Measurements from ENCODE around the gene ADAMTSL3.
"Not testable (repeated sequence)": the region's sequence is repeated elsewhere in the genome, so short reads cannot be mapped to it uniquely, and the experiment has no call there.

ADAMTSL3 gene

GRCh38 chr15:84035399-84035766 lies 381.5 kb downstream of the ADAMTSL3 start:
- H3K4me1 Mint-ChIP-seq = no peaks in the 10 kb centered on the region
- no peaks in the 10 kb centered on the region for H3K27me3 Mint-ChIP-seq
- H3K9me3 Mint-ChIP-seq = no peaks in the 10 kb centered on the region
- H3K4me3 Mint-ChIP-seq = no peak overlapping the region
- CTCF ChIA-PET = interaction anchor here (1.1 to 2.6 kb wide), 2 partner anchors 11 to 470 kb away, joined by 4 to 5 read pairs; no protein-coding TSS in a partner anchor
- H3K36me3 Mint-ChIP-seq = no peaks in the 10 kb centered on the region
- no peak overlapping the region for H3K27ac Mint-ChIP-seq
- no peak for DNase-seq

- Mint-ChIP-seq H3K27me3 (no peaks in the 10 kb centered on the region), H3K27ac (no peak overlapping the region), H3K36me3 (no peaks in the 10 kb centered on the region), H3K4me3 (no peak overlapping the region), H3K9me3 (no peaks in the 10 kb centered on the region), H3K4me1 (no peaks in the 10 kb centered on the region)
- CTCF ChIA-PET = interaction anchor here (1.3 kb wide), 1 partner anchor 472 kb away, joined by 4 read pairs; no protein-coding TSS in a partner anchor
- no peak for DNase-seq
Measured at GRCh38 chr15:84037301-84037700, 383.4 kb downstream of the ADAMTSL3 start.

DNA sequence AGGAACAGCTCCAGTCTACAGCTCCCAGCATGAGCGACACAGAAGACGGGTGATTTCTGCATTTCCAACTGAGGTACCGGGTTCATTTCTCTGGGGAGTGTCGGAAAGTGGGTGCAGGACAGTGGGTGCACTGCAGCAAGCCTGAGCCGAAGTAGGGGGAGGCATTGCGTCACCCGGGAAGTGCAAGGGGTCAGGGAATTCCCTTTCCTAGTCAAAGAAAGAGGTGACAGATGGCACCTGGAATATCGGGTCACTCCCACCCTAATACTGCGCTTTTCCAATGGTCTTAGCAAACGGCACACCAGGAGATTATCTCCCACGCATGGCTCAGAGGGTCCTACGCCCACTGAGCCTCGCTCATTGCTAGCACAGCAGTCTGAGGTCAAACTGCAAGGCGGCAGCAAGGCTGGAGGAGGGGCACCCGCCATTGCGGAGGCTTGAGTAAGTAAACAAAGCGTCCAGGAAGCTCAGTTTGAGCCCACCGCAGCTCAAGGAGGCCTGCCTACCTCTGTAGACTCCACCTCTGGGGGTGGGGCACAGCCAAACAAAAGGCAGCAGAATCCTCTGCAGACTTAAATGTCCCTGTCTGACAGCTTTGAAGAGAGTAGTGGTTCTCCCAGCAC lies 388.6 kb downstream of the ADAMTSL3 start:
- H3K4me3 Mint-ChIP-seq, H3K27ac Mint-ChIP-seq, H3K4me1 Mint-ChIP-seq, H3K27me3 Mint-ChIP-seq, H3K36me3 Mint-ChIP-seq, H3K9me3 Mint-ChIP-seq, DNase-seq, CTCF ChIA-PET: not testable (repeated sequence)

- DNase-seq = no peak
- H3K27ac Mint-ChIP-seq = no peak overlapping the region
- H3K27me3 Mint-ChIP-seq = no peaks in the 10 kb centered on the region
- no peaks in the 10 kb centered on the region for H3K4me1 Mint-ChIP-seq
- CTCF ChIA-PET = no interaction called here
- peaks cover 15% of the 10 kb centered on the region for H3K9me3 Mint-ChIP-seq
- H3K36me3 Mint-ChIP-seq = no peaks in the 10 kb centered on the region
- no peak overlapping the region for H3K4me3 Mint-ChIP-seq
Measured at GRCh38 chr15:84046064-84046637, 392.2 kb downstream of the ADAMTSL3 start.

DNA sequence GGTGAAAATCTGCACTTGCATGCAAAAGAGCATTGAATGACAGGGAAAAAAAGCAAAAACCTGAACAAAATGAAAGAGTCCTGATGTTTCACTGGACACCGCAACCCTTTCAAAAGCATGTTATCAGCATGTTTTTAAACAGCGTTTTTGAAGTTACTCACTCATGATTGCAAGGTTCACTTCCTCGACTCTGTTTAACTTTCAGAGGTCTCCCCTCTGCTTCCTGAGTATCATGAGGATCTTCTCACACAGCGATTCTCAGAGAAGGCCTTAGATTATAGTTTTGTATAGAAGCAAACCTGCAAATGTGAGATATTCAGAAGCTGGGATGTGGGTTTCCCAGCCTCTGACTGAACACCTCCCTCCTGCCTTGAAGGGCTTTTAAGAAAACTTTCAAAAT lies 395.6 kb downstream of the ADAMTSL3 start:
- H3K4me1 Mint-ChIP-seq, DNase-seq, CTCF ChIA-PET, H3K36me3 Mint-ChIP-seq, H3K27me3 Mint-ChIP-seq, H3K4me3 Mint-ChIP-seq, H3K27ac Mint-ChIP-seq: not testable (repeated sequence)
- peaks cover 15% of the 10 kb centered on the region for H3K9me3 Mint-ChIP-seq

DNA sequence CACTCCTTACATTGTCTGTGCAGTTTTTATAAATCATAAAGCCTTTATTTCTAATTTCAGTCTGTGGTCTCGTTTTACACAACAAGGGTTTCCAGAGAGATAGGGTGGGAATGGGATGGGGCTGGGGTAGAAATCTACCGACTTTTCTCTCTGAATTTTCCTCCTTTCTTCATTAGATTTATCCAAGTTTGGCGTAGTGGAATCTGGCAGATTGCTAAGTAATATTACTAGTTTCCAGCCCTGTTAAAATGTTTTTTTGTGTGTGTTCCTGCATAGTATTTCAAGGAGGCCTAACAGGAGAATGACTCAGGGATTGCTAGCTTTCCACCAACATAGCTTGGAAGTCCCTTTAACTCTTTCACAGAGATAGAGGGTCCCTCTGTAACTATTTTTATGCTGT lies 396.2 kb downstream of the ADAMTSL3 start:
- no peak overlapping the region for H3K4me3 Mint-ChIP-seq
- DNase-seq = no peak
- no peak overlapping the region for H3K27ac Mint-ChIP-seq
- H3K36me3 Mint-ChIP-seq = no peaks in the 10 kb centered on the region
- peaks cover 15% of the 10 kb centered on the region for H3K9me3 Mint-ChIP-seq
- CTCF ChIA-PET = no interaction called here
- no peaks in the 10 kb centered on the region for H3K4me1 Mint-ChIP-seq
- H3K27me3 Mint-ChIP-seq = no peaks in the 10 kb centered on the region

DNA sequence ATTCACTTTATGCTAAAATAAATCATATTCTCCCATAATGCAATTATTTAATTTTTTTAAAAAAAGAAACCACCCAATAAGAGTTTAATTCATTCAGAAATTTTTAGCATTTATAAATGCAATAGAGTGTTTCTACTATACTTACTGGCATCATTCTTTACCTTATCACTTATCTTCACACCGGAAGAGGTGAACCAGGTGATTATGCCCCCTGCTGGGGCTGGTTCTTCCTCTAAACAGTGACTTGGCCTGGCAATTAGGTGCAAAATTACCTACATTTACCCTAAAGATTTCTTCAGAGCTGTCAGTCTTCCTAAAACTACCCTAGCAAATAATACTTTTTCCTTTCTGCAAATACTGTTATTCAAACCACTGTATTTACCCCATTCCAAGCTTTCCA lies 397.2 kb downstream of the ADAMTSL3 start:
- H3K4me3 Mint-ChIP-seq, DNase-seq, H3K9me3 Mint-ChIP-seq, H3K4me1 Mint-ChIP-seq, H3K36me3 Mint-ChIP-seq, H3K27ac Mint-ChIP-seq, CTCF ChIA-PET, H3K27me3 Mint-ChIP-seq: not testable (repeated sequence)

GRCh38 chr15:84054544-84054943 lies 400.6 kb downstream of the ADAMTSL3 start:
- DNase-seq, H3K4me3 Mint-ChIP-seq, CTCF ChIA-PET, H3K27me3 Mint-ChIP-seq, H3K27ac Mint-ChIP-seq, H3K36me3 Mint-ChIP-seq, H3K4me1 Mint-ChIP-seq, H3K9me3 Mint-ChIP-seq: not testable (repeated sequence)

GRCh38 chr15:84057714-84058331 lies 403.9 kb downstream of the ADAMTSL3 start:
- Mint-ChIP-seq H3K27ac (no peak overlapping the region), H3K9me3 (peaks cover 5% of the 10 kb centered on the region), H3K4me3 (no peak overlapping the region), H3K4me1 (no peaks in the 10 kb centered on the region), H3K36me3 (no peaks in the 10 kb centered on the region), H3K27me3 (no peaks in the 10 kb centered on the region)
- no peak for DNase-seq
- CTCF ChIA-PET = no interaction called here

DNA sequence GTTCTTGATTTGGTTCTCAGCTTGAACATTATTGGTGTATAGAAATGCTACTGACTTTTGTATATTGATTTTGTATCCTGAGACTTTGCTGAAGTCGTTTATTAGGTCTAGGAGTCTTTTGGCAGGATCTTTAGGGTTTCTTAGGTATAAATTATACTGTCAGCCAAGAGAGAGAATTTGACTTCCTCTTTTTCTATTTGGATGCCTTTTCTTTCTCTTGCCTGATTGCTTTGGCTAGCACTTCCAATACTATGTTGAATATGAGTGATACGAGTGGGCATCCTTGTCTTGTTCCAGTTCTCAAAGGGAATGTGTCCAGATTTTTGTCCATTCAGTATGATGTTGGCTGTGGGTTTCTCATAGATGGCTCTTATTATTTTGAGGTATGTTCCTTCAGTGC lies 409.8 kb downstream of the ADAMTSL3 start:
- H3K27ac Mint-ChIP-seq, CTCF ChIA-PET, H3K9me3 Mint-ChIP-seq, H3K4me1 Mint-ChIP-seq, H3K36me3 Mint-ChIP-seq, H3K27me3 Mint-ChIP-seq, H3K4me3 Mint-ChIP-seq, DNase-seq: not testable (repeated sequence)

DNA sequence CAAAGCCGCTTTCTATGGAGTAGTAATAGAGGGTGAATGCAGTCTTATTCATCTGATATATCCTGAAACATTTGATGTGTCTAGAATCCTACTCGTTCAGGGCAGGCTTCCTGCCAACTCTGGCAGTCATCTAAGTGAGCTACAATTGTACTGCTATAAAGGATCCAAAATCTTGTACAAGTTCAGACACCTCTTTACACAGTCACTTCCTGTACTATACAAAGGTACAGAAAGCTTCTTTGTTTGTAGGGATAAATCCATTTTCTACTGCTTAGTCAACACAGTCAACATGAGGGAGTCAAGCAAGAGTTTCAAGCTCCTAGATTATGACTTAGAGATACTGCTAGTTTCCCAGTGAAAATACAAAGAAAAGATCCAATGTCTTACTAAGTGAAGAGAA lies 414.8 kb downstream of the ADAMTSL3 start:
- CTCF ChIA-PET, H3K36me3 Mint-ChIP-seq, H3K4me1 Mint-ChIP-seq: not testable (repeated sequence)

GRCh38 chr15:84078038-84078437 lies 424.1 kb downstream of the ADAMTSL3 start:
- H3K36me3 Mint-ChIP-seq, H3K9me3 Mint-ChIP-seq, DNase-seq, H3K4me3 Mint-ChIP-seq, H3K27ac Mint-ChIP-seq, CTCF ChIA-PET: not testable (repeated sequence)
- Mint-ChIP-seq H3K27me3 (peaks cover 35% of the 10 kb centered on the region), H3K4me1 (peaks cover 17% of the 10 kb centered on the region)

More for the DNA sequence above, 414.8 kb downstream of the ADAMTSL3 start:
- not testable (repeated sequence) for H3K4me3 Mint-ChIP-seq, H3K9me3 Mint-ChIP-seq, H3K27ac Mint-ChIP-seq, DNase-seq, H3K27me3 Mint-ChIP-seq

DNA sequence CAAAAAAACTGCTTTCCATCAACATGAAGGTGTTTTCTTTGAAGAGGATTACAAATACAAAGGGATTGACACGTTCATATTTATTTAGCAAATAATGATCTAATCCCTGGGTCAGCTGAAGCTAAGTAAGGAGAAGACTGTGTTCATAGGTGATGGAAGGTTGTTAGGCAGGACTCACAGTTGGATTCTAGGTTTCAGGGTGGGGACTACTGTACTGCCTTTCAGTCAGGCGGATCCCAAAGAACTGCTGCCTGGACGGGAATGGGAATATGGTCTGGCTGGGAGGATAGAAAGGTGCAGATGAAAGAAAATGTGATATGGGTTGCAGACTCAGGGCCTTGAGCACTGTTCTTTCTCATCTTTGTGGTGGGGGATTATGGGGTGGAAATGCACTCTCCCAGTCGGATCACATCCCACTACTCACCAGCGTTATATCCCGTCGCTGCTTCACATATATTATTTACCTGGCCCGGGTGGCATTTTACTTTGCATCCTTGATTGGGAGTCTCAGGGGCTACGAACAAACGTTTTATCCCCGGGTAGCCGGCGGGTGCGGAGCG lies 425.5 kb downstream of the ADAMTSL3 start:
- Mint-ChIP-seq H3K27me3 (peaks cover 37% of the 10 kb centered on the region), H3K4me3 (peak overlapping the region; percentile 74), H3K4me1 (peaks cover 17% of the 10 kb centered on the region)
- H3K36me3 Mint-ChIP-seq, CTCF ChIA-PET, DNase-seq, H3K9me3 Mint-ChIP-seq, H3K27ac Mint-ChIP-seq: not testable (repeated sequence)

- Mint-ChIP-seq H3K36me3 (no peaks in the 10 kb centered on the region), H3K4me1 (peaks cover 17% of the 10 kb centered on the region), H3K27ac (peak overlapping the region; percentile 64), H3K4me3 (peak overlapping the region; percentile 74), H3K9me3 (no peaks in the 10 kb centered on the region), H3K27me3 (peaks cover 39% of the 10 kb centered on the region)
- CTCF ChIA-PET = no interaction called here
- DNase-seq = peak; percentile 78
Measured at GRCh38 chr15:84079885-84080777, 426.2 kb downstream of the ADAMTSL3 start.
